Fibroblast of gingiva (primary cell): ENCODE measurements around the gene PPP2R5B.

Source experiments
- DNase-seq: peaks from one replicate; pipeline ENCODE4 v3.0.0-alpha.2; 2011; ENCODE audit warnings: low read depth

The PPP2R5B gene

DNA sequence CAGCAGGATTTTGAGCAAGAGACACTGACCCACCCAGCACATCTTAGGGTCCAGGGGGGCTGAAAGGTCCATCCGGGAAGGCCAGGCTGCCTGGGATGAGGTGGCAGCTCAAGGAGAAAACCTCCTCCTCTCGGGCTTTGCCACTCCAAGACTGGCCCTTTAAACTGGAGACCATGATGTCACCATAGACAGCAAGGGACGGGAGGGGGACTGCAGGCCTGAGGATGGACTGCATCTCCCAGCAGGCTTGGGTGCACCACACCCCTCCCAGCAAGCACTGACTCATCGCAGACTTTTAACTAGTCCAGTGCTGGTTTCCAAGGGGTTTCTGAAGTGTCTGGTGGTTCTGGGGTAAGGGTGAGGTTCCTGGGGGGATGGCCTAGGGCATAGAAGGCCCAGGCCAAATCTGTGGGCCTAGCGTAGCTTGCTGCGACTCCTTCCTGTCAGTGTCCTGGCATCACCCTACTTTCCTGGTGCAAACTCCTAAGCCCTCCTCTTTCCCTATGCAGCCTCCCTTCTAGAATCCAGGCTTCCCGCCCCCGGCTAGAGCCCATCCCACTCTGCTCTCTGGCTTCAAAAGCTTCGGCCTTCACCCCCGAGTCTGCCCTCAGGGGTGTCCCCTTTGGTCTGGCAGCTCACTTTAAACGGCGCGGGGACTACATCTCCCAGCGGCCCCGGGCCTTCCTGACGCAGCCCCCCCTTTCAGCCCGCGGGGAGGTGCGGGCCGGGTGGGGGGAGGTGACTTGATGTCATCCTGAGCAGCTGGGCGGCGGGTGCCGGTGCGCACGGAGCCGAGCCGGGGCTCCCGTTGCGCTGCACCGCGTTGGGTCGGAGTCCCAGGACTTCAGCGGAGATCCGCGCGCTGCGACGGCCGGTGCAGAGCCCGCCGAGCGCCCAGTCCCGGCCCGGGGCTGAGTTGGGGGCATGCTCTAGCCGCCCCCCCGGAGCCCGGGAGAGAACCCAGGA, at the start of gene PPP2R5B:
Gene PPP2R5B, plus strand, starts transcription at position 746 of the 966 bp plus-strand sequence. CDS start 1,046 bp downstream, outside the sequence.
- DNase-seq: peak; percentile 93

DNA sequence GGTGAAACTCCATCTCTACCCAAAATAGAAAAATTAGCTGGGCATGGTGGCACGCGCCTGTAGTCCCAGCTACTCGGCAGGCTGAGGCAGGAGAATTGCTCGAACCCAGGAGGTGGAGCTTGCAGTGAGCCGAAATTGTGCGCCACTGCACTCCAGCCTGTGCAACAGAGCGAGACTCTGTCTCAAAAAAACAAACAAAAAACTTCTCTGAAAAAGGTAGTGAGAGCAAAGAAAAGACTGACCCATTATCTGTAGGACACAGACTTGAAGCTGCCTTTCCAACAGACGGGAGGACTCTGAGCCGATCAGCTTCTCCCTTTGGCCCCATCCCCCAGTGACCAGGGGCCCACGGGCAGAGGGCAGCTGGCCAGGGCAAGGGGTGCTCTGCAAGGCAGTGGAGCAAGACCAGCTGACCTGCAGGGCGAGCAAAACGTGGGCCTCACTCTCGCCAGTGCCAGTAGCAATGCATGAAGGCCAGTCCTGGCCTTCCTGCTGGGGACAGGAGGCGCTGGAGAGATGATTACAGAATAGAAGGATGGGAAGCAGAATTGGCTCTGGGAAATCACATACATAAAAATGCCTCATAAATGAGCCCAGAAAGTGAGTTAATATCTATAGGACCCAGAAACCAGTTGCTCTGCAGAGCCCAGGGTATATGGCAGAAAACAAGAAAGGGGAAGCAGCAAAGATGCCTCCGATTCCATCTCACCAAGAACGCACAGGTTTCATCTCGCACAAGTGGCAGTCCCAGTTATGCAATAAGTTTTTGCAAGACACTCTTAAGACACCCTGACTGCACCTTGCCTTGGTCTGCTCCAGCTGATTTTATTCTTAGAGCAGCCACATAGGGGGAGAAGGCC, 48.9 kb upstream of the PPP2R5B start:
- no peak for DNase-seq

DNA sequence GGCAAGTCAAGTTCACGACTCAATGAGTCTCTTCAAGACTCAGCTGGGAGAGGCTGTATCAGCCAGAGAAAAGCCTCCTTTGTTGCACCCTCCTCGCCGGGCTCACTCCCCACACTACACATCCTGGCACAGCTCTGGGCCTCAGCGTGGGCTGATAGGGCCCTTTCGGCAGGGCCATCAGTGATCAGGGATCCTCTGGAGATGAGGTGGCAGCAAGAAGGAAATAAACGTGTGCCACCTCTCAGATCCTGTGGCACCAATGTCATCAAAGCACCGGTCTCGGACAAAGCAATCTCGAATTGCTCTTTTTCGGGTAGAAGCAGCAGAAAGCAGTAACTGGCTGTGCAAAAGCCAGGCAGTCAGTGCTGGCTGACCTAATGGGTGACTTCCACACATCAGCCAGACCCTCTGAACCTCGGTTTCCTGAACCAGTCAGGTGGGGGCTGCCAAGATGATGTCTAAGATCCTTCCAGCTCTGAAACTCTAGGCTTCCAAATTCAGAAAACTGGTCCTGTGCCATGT, 48.2 kb upstream of the PPP2R5B start:
- DNase-seq: no peak

DNA sequence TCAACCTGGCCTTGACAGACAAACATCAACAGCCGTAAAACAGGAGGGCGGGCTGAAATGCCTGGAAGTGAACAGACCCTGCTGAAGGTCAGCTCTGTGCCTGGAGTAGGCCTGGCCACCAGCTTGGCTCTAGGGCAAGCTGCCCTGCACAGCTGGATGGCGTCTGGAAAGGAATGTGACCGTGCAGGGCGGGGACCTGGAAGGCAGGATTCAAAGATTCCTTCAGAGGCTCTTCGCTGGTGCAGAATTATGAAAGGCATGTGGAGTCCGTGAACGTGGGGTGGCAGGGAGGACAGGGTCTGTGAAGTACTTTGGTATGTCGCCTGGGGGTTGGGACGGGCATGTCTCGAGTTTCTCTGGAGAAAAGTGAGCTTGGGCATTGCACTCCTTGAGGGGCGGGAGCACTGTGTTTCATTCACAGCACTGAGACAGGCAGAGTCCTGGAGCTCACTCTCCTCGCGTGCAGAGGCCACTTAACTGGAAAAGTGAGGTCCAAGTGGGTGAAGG, 47.6 kb upstream of the PPP2R5B start:
- peak; percentile 72 for DNase-seq

DNA sequence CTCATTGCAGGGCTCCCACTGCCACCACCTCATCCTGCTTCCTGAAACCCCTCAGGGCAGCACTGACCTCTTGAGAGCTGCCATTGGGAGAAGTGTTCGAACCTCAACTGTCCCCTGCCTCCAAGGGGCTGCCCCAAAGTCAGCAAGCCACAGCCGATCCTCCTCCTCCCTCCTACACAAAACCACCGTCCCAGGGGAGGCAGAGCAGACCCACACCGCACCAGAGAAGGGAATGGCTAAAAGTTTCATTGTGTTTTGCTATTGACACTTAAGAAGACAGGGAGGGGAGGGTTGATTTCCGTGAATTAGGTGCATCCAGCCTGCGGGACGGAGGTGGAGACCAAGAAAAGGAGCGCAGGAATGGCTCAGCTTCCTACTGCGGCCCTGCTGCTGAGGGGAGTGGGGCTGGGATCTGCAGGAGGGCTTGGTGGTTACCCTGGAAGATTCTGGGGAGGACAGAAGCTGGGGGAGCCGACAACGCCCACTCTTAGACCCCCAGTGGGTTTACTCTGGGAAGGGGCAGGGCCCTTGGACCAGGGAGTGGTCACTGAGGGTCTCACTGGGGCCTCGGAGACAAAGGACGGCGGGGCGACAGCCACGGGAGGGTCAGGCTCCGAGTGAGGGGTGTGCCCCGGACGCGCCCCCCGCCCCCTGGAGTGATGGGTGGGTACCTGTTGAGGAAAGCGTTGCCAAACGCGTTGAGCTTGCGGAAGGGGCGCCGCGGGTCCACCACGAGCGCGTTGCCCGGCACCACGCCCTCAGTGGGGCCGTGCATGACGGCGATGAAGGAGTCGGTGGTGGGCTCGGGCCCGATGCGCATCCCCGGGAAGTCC, 46.9 kb upstream of the PPP2R5B start:
- DNase-seq: no peak

DNA sequence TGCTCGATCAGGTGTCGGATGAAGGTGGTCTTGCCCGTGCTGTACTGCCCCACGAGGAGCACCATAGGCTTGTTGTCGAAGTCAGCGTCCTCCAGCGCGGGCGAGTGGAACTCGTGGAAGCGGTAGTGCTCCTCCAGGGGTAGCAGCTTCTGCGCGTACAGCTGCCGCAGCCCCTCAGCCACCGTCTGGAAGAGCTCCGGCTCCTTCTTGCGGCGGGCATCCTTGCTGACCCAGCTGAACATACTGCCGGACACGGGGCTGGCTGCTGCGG, 46.3 kb upstream of the PPP2R5B start:
- no peak for DNase-seq

DNA sequence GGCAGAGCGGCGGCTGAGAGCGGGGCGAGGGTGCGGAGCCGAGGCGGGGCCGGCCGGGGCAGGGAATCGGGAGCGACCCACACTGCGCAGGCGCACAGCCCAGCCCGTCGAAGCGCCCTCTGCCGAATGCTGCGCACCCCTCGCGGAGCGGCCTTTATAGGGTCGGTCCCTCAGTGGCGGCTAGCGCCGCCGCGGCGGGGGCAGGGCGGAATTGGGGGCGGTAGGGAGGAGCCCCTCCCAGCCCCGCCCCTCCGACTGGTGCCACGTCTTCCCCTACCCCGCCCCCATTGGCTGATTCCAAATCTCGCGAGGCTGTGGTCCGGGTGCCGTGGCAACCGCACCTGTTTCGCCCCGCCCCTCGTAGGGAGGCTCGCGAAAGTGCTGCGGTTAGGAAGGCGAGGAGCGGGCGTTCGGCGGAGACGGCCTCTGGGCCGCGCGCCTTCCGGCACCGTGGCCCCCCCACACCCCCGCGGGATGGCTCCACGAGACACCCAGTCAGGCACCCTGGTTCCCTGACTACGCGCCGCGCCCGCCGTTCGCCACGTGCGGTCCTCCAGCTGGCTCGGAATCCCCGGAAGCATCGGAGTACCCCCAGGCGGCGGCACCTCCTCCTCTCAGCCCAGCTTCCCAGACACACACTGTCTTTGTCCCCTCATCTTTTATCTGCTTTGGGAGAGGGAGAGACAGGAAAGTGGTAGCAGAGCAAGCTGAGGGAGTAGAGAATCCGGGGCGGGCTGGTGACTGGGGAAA, 45.8 kb upstream of the PPP2R5B start, which contains the start of gene EHD1:
Gene EHD1, minus strand, starts transcription at position 128 of the 750 bp plus-strand sequence. CDS start 157 bp downstream, outside the sequence.
- peak; percentile 96 for DNase-seq

DNA sequence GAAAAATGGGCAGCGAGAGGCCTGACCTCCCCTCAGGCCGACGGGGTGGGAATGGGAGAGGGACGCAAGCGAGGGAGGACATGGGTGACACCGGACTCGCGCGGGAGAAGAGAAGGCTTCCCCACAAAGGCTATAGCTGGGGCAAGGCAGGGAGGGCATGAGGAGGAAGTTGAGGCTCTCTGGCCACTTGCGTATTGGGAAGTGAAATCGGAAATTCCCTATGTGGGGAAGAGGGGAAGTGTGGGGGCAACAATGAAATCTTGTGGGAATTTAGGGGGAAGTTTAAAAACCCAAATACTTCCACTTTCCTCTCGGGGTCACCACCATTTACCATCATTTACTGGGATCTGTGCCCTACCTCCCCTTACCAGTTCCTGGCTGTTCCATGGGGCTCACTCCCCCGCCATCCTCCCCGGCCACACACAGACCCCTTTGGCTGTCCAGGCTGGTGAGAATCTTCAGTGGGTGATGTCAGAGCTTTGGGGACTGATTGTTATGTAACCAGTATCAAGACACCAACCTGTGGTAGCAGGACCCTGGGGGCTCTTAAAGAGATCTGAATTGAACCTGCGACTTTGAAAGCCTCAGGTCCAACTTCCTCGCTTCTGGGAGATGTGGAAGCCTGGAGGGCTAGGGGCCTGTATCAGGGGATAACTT, 45.1 kb upstream of the PPP2R5B start:
- no peak for DNase-seq

DNA sequence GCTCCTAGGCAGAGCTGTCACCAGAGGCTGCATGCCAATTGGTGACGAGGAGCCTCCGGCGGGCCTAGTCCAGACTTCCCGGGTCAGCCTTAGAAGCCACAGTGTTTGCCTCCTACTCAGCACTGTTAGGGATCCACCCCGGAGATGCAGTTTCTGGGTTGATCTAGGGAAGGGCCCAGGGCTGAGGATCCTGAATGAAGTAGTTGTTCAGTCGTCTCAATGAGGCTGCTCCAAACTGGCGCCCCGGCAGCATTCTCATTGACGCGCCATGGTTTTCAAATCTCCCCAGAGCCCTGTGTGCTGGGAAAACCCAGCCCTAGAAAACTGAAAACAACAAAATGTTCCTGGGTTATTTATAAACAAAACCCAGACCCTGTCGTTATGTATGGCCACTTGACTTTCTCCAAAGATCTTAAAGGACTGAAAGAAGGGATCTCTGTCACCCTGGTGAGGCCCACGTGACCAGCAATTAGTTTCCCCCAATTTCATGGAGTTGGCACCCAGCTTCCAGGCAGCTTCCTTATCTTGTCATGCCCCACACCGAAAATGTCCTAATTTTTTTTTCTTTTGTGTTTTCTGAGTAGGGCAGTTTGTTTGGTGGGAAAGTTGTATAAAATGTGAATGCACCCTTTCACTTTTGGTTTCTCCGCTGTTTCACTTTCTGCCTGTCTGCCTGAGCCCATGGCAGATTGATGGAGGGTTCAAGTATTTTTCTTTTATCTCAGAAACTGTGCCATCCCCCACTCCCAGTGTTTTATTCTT, 44.1 kb upstream of the PPP2R5B start:
- DNase-seq: no peak

DNA sequence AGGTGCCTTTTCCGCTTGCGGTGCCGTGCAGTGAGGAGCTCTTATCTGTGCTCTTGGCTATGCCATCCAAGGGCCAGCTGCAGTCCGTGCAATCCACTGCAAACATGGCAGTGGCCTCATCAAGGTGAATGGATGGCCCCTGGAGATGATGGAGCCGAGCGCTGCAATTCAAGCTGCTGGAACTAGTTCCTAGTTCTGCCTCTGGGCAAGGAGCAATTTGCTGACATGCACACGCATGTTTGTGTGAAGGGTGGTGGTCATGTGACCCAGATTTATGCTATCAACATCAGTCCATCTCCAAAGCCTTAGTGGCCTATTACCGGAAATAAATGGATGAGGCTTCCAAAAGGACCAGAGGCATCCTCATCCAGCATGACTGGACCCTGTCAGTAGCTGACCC, 43.0 kb upstream of the PPP2R5B start:
- DNase-seq: no peak

DNA sequence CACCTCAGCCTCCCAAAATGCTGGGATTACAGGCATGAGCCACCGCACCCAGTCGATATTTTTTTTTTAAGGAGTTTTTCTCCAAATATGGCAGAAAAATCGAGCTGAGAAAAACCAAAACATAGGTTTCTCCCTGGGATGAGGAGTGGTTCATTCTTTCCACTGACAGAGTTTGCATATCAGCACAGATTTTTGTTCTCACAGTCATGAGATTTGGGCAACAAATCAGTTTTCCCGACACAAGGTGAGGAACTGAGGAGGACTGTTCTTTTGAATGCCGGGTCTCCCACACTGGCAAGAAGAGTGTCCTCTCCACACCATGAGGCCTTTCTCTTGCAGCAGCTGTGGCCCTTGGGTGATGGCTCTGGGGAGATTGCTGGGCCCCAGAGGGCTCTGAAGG, 42.2 kb upstream of the PPP2R5B start:
- DNase-seq: no peak

DNA sequence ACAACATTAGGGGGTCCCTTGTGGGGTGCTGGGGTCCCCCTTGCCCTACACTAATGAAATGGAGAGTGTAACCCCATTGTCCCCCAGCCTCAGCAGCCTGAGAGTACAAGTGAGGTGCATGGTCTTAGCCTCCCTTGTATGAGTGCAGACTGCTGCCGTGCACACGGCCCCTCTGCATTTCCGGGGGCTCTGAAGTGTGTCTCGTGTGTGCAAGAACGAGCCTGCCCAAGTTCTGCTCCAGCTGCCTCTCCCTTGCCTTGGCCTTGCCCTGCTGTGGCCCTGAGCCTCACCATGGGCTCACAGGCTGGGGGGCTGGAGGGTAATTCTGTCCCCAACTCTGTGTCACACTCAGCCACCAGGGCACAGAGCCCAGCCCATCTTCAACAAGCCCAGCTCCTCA, 40.9 kb upstream of the PPP2R5B start:
- no peak for DNase-seq

DNA sequence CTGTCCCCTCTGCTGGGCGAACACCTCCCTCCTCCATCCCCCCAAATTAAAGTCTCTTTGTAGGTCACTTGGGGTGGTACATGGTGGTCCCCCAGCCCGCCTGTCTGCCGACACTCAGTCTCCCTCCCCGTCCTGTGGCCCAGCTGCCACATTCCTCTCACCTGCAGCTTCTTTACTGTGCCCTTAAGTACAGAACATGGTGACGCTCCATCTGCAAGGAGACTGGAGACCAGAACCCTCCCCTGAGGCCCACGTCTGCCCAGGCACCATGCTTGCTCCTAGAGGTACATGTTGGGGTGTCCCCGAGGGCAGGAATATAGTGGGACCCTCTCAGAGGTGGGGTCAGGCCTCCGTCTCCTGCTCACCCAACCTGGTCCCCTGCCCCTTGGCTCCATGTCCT, 40.5 kb upstream of the PPP2R5B start:
- no peak for DNase-seq

DNA sequence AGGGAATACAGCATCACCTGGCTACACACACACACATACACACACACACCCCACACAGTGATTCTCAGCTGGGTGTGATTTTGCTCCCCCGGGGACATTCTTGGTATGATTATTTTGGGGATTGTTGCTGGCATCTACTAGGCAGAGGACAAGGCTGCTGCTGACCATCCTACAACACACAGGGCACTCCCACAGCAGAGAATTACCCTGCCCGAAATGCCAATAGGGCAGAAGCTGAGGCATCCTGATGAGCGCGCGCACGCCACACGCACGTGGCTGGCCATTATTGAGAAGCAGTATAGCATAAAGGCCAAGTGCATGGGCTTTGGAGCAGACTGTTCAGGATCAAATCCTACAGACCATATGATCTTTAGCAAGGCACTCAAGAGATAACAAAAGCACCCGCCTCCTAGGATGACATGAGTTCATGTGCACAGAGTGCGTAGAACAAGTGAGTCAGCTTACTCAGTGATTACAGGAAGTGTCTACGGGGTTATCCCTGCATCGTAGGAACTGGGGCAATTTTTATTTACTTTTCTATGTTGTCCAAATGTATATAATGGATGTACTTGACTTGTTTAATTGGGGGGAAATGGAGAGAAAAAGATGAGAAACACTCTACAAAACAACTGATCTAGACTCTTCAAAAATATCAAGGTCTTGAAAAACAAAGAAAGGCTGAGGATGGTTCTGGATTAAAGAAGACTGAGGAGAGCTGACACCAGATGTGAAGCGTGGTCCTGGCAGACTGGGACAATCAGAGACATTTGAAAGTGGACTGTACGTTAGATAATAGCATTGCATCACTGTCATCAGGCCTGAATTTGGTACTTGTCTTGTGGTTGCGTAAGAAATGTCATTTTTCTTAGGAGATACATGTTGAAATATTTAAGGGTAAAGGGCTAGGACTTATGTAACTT, 38.9 kb upstream of the PPP2R5B start:
- DNase-seq: peak; percentile 84

DNA sequence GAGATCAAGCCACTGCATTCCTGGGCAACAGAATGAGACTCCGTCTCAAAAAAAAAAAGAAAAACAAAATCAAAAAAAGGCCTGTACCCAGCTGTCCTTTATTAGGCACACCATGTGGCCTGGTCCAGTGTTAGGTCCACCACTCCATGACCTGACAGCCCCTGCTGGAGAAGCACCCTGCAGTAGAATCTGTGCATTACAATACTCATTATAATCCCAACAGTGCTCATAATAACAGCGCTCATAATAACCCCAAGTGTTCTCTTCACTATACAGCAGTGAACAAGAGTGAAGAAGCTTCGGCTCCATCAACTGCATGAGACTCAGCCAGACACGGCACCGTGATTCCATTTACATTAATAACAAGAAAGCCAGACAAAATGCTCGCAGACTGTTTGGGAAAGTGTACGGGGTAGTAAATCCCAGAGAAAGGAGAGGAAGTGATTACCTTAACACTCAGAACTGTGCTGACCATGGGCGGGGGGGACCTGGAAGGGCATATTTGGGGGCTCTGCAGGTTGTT, 37.2 kb upstream of the PPP2R5B start:
- DNase-seq: no peak

DNA sequence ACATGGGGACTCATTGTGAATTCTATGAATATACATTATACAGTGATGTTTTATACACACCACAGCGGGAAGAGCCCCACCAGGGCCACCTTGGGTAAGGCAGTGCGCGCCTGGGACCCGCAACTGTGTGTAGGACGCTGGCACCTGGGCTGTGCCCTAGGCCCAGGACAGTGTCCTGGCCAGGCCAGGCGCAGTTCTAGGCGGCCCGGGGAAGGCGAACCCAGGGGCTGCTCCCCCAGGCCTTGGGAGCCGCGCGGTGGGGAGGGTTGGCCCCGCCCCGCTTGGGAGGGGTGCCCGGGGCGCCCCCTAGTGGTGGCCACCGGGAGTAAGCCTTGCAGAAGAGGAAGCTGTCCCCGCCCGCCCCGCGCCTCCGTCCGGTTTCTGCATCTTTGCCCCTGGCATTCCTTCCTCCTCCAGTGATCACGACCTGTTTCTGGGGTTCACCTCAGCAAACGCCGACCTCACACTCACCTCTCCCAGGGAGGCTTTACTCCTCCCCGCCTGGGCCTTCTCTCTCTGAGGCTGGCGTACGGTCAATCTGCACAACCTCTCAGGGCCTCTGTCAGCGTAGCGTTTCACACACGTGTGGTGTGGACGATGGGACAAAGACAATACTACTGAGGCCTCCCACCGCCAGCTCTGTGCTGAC, 36.6 kb upstream of the PPP2R5B start:
- peak; percentile 25 for DNase-seq

DNA sequence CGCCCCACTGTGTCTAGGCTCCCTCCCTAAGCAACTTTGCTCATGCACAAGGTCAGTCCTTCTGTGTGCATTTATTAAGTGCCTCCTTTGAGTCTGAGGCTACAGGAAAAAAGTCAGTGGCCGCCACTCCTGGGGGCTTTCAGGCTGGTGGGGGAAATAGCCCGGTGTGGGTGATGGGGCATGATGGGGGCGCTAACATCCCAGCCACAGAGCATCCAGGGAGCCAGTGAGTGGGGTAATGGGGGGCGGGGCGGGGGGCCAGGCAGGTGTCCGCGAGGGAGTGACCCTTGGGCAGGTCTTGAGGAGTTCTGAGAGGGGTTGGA, 36.1 kb upstream of the PPP2R5B start:
- DNase-seq: no peak
